Measurements from ENCODE around the gene DPYD. TPM values are rescaled to one million over a fixed set of nuclear protein-coding genes. Genes with fewer than 3 reads are reported as not detected.

The DPYD gene
- total and polyA plus RNA-seq, 9 of the 15 experiments (the other 6 are each of a cell fraction or from before 2014, with no cell fraction given), result 0.03 to 0.25 (median 0.08) TPM; not detected in 2

DNA sequence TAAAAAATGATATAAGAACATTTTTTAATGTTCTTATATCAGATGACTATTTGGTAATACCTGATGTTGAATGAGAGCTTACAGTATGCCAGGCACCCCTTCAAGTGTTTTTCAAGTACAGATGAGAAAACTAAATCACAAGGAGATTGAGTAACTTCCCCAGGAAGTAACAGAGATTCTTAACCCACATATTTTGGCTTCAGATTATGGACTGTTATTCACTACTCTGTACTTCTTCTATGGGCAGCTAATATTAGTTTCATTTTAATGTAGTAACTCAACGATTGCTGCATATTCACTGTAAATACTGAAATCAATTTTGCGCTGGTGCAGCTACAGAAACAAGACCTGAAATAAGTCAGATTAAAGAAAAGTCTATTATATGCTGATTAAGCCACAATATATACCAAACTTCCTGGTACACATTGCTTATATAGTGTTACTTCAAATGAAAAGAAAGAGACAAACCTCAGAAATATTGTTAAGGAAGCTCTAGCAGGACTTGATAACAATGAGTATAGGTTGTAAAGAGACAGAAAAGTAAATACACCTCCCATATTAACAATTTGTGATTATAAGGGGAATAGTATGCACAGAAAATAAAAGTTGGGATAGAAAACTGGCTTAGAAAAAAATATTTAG, 19.7 kb downstream of the DPYD start:
- ATAC-seq (no peak), FAIRE-seq (no peak), DNase-seq (ENCODE audit: extremely low read depth in 1 of 4, low spot score in 3 of 4) (no peak)
- WGBS (ENCODE audit: insufficient coverage, low coverage, missing lambda C conversion rate), result 0% methylated on average over 2 of the region's 2 CpGs
- Histone ChIP-seq H3K9ac (ENCODE audit: insufficient read depth in 1 of 2, low read depth in 2 of 2, low read length in 2 of 2) (no peak overlapping the region), H2AFZ (ENCODE audit: low read depth, low read length) (no peak overlapping the region), H3K4me1 (replicated peaks in 1 of 2; ENCODE audit: control insufficient read depth in 2 of 2, insufficient read depth in 2 of 2, low read length in 2 of 2) (no peaks in the 10 kb centered on the region), H3K4me3 (no peak overlapping the region), H3K9me3 (replicated peaks; ENCODE audit: control insufficient read depth, insufficient read depth, low read depth, low read length) (no peaks in the 10 kb centered on the region), H4K20me1 (replicated peaks; ENCODE audit: control insufficient read depth, insufficient read depth, low read length) (no peaks in the 10 kb centered on the region), H3K4me2 (ENCODE audit: insufficient read depth, low read length) (no peak overlapping the region), H3K27ac (ENCODE audit: extremely low read depth, low read depth, low read length) (no peak overlapping the region), H3K27me3 (ENCODE audit: control insufficient read depth in 2 of 2, insufficient read depth in 2 of 2, low read length in 2 of 2) (no peaks in the 10 kb centered on the region), H3K36me3 (ENCODE audit: control insufficient read depth, insufficient read depth, low read length) (no peaks in the 10 kb centered on the region), H3K9me1 (ENCODE audit: control insufficient read depth, insufficient read depth, low read length) (no peaks in the 10 kb centered on the region), H3K79me2 (ENCODE audit: control insufficient read depth, insufficient read depth, low read length) (no peaks in the 10 kb centered on the region)
- intact Hi-C loops (cut with micrococcal nuclease) (no loop called here), in situ Hi-C loops (cut with MboI) (no loop called here)
- TF ChIP-seq CREB1 (IDR thresholded peaks at IDR 0.05) (no peak), CREB1 (CRISPR knock-in tag; IDR thresholded peaks at IDR 0.05) (no peak), HLTF (IDR thresholded peaks at IDR 0.05) (no peak), E2F1 (CRISPR knock-in tag; IDR thresholded peaks at IDR 0.05) (no peak), PRMT5 (CRISPR knock-in tag; IDR thresholded peaks at IDR 0.05) (no peak), ZNF184 (CRISPR knock-in tag; IDR thresholded peaks at IDR 0.05) (no peak), HBP1 (CRISPR knock-in tag; IDR thresholded peaks at IDR 0.05) (no peak), IRF9 (tag; IDR thresholded peaks at IDR 0.05) (no peak), MTA3 (IDR thresholded peaks at IDR 0.05; ENCODE audit: borderline replicate concordance) (no peak), RAD51 (IDR thresholded peaks at IDR 0.05; ENCODE audit: borderline replicate concordance, low read depth) (no peak), ZNF41 (CRISPR knock-in tag; conservative IDR thresholded peaks at IDR 0.05) (no peak)
- CTCF ChIA-PET (ENCODE audit: low intra/inter-chr PET ratio), result no interaction called here
- no TSS peak for BruUV-seq (replicated peaks)
- POLR2A ChIA-PET, result no interaction called here
